Fibroblast of lung (primary cell): Measurements from ENCODE around the gene MAML2. TPM values are rescaled to one million over a fixed set of nuclear protein-coding genes. Genes with fewer than 3 reads are reported as not detected.

Source experiments
- DNase-seq, 2 donors: peaks; one replicate each; pipeline versions ENCODE4 v3.0.0 to v3.0.0-alpha.2; 2010; ENCODE audit warnings: low read depth in 2 of 2
- H2AFZ ChIP-seq: 2 replicates; pipeline ENCODE4 v1.5.1; 2012; ENCODE audit warnings: low read length, control low read depth, inconsistent platforms
- H3K27ac ChIP-seq: 2 replicates; pipeline ENCODE4 v1.5.1; 2011; ENCODE audit warnings: low read length, control low read depth; ENCODE audit not compliant: insufficient read depth
- H3K27me3 ChIP-seq: 2 replicates; pipeline ENCODE4 v1.5.1; 2011; ENCODE audit warnings: mild to moderate bottlenecking, low read length; ENCODE audit not compliant: control insufficient read depth, insufficient read depth
- H3K36me3 ChIP-seq: 2 replicates; pipeline ENCODE4 v1.5.1; 2011; ENCODE audit warnings: low read length; ENCODE audit not compliant: control insufficient read depth, insufficient read depth
- H3K4me1 ChIP-seq: 2 replicates; pipeline ENCODE4 v1.5.1; 2011; ENCODE audit warnings: low read length; ENCODE audit not compliant: control insufficient read depth, insufficient read depth; ENCODE audit errors: extremely low read depth
- H3K4me2 ChIP-seq: 2 replicates; pipeline ENCODE4 v1.5.1; 2011; ENCODE audit warnings: low read length, control low read depth; ENCODE audit not compliant: insufficient read depth; ENCODE audit errors: extremely low read depth
- H3K4me3 ChIP-seq, 4 experiments: fragments of 200-600 bp in 1 of 4; sonication (generic) in 1 of 4; replicated peaks in 1 of 4; 2 replicates each; pipeline ENCODE4 v1.5.1; 2011 to 2016; ENCODE audit warnings: low read length in 4 of 4, low read depth in 3 of 4, mild to moderate bottlenecking in 3 of 4, control low read depth in 2 of 4, inconsistent platforms in 1 of 4, mixed read lengths in 1 of 4; ENCODE audit not compliant: insufficient read depth in 1 of 4; ENCODE audit errors: control extremely low read depth in 1 of 4
- H3K79me2 ChIP-seq: 2 replicates; pipeline ENCODE4 v1.5.1; 2012; ENCODE audit warnings: mild to moderate bottlenecking, low read length, inconsistent platforms; ENCODE audit not compliant: control insufficient read depth, insufficient read depth
- H3K9ac ChIP-seq: 2 replicates; pipeline ENCODE4 v1.5.1; 2011; ENCODE audit warnings: mild to moderate bottlenecking, low read length, control low read depth; ENCODE audit not compliant: insufficient read depth
- H3K9me3 ChIP-seq: 2 replicates; pipeline ENCODE4 v1.5.1; 2012; ENCODE audit warnings: low read depth, low read length; ENCODE audit not compliant: control insufficient read depth, insufficient read depth
- H4K20me1 ChIP-seq: 2 replicates; pipeline ENCODE4 v1.5.1; 2011; ENCODE audit warnings: low read length; ENCODE audit not compliant: control insufficient read depth, insufficient read depth; ENCODE audit errors: extremely low read depth
- EZH2 ChIP-seq: IDR thresholded peaks from 2 replicates; pipeline ENCODE4 v1.5.1; 2012; ENCODE audit warnings: low read length, control low read depth, mild to moderate bottlenecking; ENCODE audit errors: missing control alignments
- polyA plus RNA-seq, 2 donors: library from polyadenylated mRNA; depleted of rRNA in 1 of 2; stranded (reverse) in 1 of 2; unstranded in 1 of 2; fragments of >200 nt; gene quantifications; 2 replicates each; pipeline ENCODE4 v1.2.1, GENCODE V29; 2011 to 2012; ENCODE audit warnings: missing spikeins in 1 of 2
- total RNA-seq: library from RNA; depleted of rRNA; stranded (reverse); fragments of >200 nt; gene quantifications from 2 replicates; pipeline ENCODE4 v1.2.1, GENCODE V29; 2014
- TF ChIP-seq, protein P1 (sequence below), 2 donors: IDR thresholded peaks in 1 of 2; conservative IDR thresholded peaks in 1 of 2; 1 replicate in 1 of 2; 2 replicates in 1 of 2; pipeline ENCODE4 v1.5.1; 2011 to 2012; ENCODE audit warnings: low read length in 2 of 2, control low read depth in 1 of 2, inconsistent platforms in 1 of 2, low read depth in 1 of 2, mild to moderate bottlenecking in 1 of 2

MAML2 gene
- total and polyA plus RNA-seq, 2 donors (not counting 1 experiment from before 2014, with no cell fraction given): 13.0 to 19.0 TPM

DNA sequence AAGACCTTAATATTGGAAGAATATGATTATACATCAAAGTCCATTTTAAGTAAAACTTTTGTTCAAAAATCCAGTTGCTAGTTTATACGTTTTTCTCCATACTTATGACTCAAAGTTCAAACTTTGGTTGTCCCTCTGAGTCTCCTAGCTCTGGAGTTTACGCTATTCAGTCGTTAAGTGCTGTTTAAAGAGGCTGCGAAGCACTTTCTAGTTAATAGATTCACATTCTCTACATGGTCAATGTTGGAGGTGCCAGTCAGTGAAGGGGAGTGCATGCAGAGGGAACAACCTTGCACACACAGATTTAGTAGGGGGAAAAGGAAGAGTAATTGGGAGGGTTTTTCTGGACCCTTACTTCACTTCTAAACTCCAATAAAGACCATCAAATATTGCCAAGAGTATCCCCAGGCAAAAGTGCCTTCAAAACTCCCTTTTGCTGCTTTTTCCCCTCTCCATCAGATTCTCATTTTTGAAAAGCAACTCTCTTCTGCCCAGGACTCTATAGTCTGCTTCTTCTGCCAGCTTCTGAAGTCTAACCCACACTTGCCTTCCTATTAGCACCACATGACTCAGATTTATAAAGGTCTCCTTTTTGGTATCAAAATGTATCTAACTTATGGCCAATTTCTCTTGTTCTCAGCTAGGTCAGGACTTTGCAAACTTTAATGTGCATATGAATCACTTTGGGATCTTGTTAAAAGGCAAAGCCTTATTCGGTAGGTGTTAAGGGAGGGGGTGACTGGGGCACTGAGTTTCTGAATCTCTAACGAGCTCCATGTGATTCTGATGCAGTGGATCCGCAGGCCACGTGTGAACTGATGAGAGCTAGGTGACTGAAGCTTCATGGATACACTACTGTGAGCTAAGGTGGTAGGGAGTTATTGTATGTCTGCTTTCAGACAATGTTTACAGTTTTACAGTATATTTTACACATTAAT is 322.9 kb downstream of the MAML2 start:
- Histone ChIP-seq H3K27ac (no peak overlapping the region), H3K4me2 (no peak overlapping the region), H3K4me1 (no peaks in the 10 kb centered on the region), H3K4me3 (no peak overlapping the region), H2AFZ (no peak overlapping the region), H3K9me3 (no peaks in the 10 kb centered on the region), H3K79me2 (no peaks in the 10 kb centered on the region), H3K9ac (no peak overlapping the region), H3K27me3 (no peaks in the 10 kb centered on the region), H4K20me1 (no peaks in the 10 kb centered on the region), H3K36me3 (no peaks in the 10 kb centered on the region)
- TF ChIP-seq, protein P1, sequence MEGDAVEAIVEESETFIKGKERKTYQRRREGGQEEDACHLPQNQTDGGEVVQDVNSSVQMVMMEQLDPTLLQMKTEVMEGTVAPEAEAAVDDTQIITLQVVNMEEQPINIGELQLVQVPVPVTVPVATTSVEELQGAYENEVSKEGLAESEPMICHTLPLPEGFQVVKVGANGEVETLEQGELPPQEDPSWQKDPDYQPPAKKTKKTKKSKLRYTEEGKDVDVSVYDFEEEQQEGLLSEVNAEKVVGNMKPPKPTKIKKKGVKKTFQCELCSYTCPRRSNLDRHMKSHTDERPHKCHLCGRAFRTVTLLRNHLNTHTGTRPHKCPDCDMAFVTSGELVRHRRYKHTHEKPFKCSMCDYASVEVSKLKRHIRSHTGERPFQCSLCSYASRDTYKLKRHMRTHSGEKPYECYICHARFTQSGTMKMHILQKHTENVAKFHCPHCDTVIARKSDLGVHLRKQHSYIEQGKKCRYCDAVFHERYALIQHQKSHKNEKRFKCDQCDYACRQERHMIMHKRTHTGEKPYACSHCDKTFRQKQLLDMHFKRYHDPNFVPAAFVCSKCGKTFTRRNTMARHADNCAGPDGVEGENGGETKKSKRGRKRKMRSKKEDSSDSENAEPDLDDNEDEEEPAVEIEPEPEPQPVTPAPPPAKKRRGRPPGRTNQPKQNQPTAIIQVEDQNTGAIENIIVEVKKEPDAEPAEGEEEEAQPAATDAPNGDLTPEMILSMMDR (conservative IDR thresholded peaks at IDR 0.05 in 1 of 2, IDR thresholded peaks at IDR 0.05 in 1 of 2; ENCODE audit: low read depth in 1 of 2, low read length in 2 of 2): no peak
- TF ChIP-seq EZH2: no peak
- no peak for DNase-seq

DNA sequence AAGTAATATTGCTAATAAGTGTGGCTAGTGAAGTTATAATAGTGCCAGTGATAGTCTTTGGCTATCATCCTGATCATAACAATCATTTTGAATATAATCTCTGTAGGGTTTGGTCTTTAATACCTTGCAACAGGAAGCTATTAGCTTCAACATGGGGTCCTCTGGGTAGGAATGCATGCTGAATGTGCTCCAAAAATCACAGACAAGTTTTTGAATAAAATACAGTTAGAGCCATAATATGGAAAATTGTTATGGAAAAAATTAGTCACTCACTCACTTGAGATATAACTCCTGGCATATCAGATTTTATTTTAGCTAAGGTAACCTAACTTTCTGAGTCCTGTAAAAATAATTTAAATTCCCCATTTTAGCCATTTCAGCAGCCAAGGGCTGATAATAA is 323.7 kb downstream of the MAML2 start:
- no peaks in the 10 kb centered on the region for H3K36me3 ChIP-seq
- no peak for DNase-seq
- H3K4me1 ChIP-seq: no peaks in the 10 kb centered on the region
- H3K27ac ChIP-seq: no peak overlapping the region
- TF ChIP-seq EZH2: no peak
- TF ChIP-seq, protein P1 (conservative IDR thresholded peaks at IDR 0.05 in 1 of 2, IDR thresholded peaks at IDR 0.05 in 1 of 2; ENCODE audit: low read depth in 1 of 2, low read length in 2 of 2): no peak
- H4K20me1 ChIP-seq: no peaks in the 10 kb centered on the region
- no peaks in the 10 kb centered on the region for H3K79me2 ChIP-seq
- H3K9ac ChIP-seq: no peak overlapping the region
- no peak overlapping the region for H3K4me2 ChIP-seq
- H3K27me3 ChIP-seq: no peaks in the 10 kb centered on the region
- H3K9me3 ChIP-seq: no peaks in the 10 kb centered on the region
- no peak overlapping the region for H2AFZ ChIP-seq
- H3K4me3 ChIP-seq: no peak overlapping the region

DNA sequence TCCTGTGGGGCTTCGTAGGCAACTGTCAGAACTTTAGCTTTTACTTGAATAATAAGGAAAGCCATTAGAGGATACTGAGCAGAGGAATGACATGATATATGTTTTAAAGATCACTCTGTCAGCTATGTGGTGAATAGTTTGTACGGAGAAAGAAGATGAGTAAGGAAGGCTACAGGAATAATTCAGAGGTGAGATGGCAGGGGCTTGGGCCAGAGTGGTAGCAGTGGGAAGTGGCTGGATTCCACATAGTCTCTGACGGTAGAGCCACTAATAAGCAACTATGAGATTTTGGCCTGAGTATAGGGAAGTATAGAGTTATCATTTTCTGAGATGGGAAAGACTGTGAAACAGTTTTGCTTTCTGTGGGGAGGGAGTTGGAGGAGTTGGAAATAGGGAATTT is 325.1 kb downstream of the MAML2 start:
- H3K9me3 ChIP-seq: no peaks in the 10 kb centered on the region
- H3K4me2 ChIP-seq: no peak overlapping the region
- no peaks in the 10 kb centered on the region for H4K20me1 ChIP-seq
- no peak overlapping the region for H3K27ac ChIP-seq
- H3K4me3 ChIP-seq: no peak overlapping the region
- H3K36me3 ChIP-seq: no peaks in the 10 kb centered on the region
- TF ChIP-seq EZH2: no peak
- TF ChIP-seq, protein P1 (conservative IDR thresholded peaks at IDR 0.05 in 1 of 2, IDR thresholded peaks at IDR 0.05 in 1 of 2; ENCODE audit: low read depth in 1 of 2, low read length in 2 of 2): no peak
- H3K27me3 ChIP-seq: no peaks in the 10 kb centered on the region
- H2AFZ ChIP-seq: no peak overlapping the region
- no peaks in the 10 kb centered on the region for H3K79me2 ChIP-seq
- H3K4me1 ChIP-seq: no peaks in the 10 kb centered on the region
- DNase-seq: no peak
- H3K9ac ChIP-seq: no peak overlapping the region
